Chondrocyte (in vitro differentiated cells): ENCODE data around the gene PLEKHA3. TPM values are rescaled to one million over a fixed set of nuclear protein-coding genes. Genes with fewer than 3 reads are reported as not detected.
"Not testable (repeated sequence)": the region's sequence is repeated elsewhere in the genome, so short reads cannot be mapped to it uniquely, and the experiment has no call there.

ENCODE experiments used
- DNase-seq: peaks from one replicate; pipeline ENCODE4 v3.0.0; 2021; ENCODE audit warnings: mixed read lengths, low spot score
- H3K27ac Mint-ChIP-seq: one replicate; pipeline ENCODE4 v1.8.0; 2021; ENCODE audit warnings: mild to moderate bottlenecking, moderate library complexity, mixed read lengths; ENCODE audit not compliant: unreplicated experiment
- H3K27me3 Mint-ChIP-seq: 2 replicates; pipeline ENCODE4 v1.8.0; 2021; ENCODE audit warnings: low read depth, mixed read lengths
- H3K36me3 Mint-ChIP-seq: 2 replicates; pipeline ENCODE4 v1.8.0; 2021; ENCODE audit warnings: low read depth, mixed read lengths
- H3K4me1 Mint-ChIP-seq: 2 replicates; pipeline ENCODE4 v1.8.0; 2021; ENCODE audit warnings: low read depth, mild to moderate bottlenecking, mixed read lengths
- H3K4me3 Mint-ChIP-seq: one replicate; pipeline ENCODE4 v1.8.0; 2021; ENCODE audit warnings: mild to moderate bottlenecking, moderate library complexity, mixed read lengths; ENCODE audit not compliant: unreplicated experiment
- H3K9me3 Mint-ChIP-seq: 2 replicates; pipeline ENCODE4 v1.8.0; 2021; ENCODE audit warnings: low read depth, mixed read lengths
- total RNA-seq: library from RNA; stranded (reverse); gene quantifications from 3 replicates; pipeline ENCODE4 v1.2.1, GENCODE V29; 2021
- TF ChIP-seq, protein P1 (sequence below): fragments of 200-600 bp; sonication (generic); IDR thresholded peaks from 2 replicates; pipeline ENCODE4 v1.5.0; 2021; ENCODE audit warnings: antibody characterized with exemption, mild to moderate bottlenecking, moderate library complexity

The PLEKHA3 gene
- total RNA-seq, 1 donor from 2014 or later: 39.4 TPM

DNA sequence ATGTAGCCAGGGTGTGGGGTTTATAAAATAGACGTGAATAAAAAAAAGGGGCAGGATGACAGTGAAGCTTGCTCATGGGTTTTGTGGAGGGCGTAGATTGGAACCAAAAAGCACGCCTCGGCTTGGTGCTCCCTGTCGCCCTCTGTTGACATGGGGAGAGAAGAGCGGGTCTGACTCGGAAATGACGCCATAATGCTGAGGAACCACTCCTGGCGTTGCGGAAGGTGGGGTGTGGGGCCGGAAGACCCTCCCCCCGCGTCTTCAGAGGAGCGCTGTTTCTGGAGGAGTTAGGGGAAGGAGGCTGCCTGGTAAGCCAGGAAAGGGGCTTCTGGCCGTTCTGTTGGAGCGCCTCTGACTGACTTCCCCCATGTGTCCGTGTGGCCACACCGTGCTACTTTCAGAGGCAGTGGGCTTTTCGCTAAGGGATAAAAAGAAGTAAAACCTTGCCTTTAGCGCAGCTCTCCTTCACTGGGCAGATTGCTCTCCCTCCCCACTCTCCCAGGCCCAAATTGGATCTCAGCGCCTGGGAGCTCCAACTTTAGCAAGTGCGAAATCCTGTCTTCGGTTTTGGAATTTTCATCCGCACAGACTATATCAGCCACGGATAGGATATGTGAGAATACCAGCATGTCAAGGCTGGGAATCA is 42.8 kb downstream of the PLEKHA3 start:
- Mint-ChIP-seq H3K4me1 (peaks cover 25% of the 10 kb centered on the region), H3K4me3 (peak overlapping the region; percentile 88), H3K9me3 (peaks cover 4% of the 10 kb centered on the region), H3K27me3 (no peaks in the 10 kb centered on the region), H3K36me3 (peaks cover 4% of the 10 kb centered on the region), H3K27ac (peak overlapping the region; percentile 90)
- TF ChIP-seq, protein P1, sequence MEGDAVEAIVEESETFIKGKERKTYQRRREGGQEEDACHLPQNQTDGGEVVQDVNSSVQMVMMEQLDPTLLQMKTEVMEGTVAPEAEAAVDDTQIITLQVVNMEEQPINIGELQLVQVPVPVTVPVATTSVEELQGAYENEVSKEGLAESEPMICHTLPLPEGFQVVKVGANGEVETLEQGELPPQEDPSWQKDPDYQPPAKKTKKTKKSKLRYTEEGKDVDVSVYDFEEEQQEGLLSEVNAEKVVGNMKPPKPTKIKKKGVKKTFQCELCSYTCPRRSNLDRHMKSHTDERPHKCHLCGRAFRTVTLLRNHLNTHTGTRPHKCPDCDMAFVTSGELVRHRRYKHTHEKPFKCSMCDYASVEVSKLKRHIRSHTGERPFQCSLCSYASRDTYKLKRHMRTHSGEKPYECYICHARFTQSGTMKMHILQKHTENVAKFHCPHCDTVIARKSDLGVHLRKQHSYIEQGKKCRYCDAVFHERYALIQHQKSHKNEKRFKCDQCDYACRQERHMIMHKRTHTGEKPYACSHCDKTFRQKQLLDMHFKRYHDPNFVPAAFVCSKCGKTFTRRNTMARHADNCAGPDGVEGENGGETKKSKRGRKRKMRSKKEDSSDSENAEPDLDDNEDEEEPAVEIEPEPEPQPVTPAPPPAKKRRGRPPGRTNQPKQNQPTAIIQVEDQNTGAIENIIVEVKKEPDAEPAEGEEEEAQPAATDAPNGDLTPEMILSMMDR: peak; percentile 93
- DNase-seq: no peak

DNA sequence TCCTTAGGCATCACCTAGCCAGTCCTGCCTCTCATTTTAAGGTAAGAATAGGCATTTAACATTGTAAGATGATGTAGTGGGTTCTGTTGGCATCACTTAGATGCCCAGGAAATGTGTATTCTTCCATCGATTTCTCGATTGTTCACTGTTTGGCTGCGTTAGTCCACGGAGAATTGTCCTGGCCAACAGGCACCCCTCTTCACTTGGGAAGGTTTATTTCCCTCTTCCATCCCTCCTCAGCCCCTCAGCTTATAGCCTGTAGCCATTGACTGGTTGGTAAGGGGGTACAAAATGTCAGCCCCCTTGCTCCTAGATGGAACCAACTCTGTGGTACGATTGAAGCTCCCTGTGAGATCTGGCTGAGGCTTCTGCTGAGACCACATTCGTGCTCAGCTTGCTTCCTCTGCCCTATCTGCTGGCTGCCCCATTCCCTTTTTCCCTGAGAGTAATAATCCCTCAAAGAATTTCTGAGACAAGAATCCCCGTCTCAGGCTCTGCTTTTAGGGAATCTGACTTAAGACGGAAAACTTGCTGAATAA is 43.4 kb downstream of the PLEKHA3 start:
- no peak for DNase-seq
- Mint-ChIP-seq H3K27ac (peak overlapping the region; percentile 90), H3K36me3 (peaks cover 1% of the 10 kb centered on the region), H3K27me3 (no peaks in the 10 kb centered on the region), H3K4me3 (peak overlapping the region; percentile 88), H3K4me1 (peaks cover 25% of the 10 kb centered on the region), H3K9me3 (peaks cover 4% of the 10 kb centered on the region)
- TF ChIP-seq, protein P1: no peak

DNA sequence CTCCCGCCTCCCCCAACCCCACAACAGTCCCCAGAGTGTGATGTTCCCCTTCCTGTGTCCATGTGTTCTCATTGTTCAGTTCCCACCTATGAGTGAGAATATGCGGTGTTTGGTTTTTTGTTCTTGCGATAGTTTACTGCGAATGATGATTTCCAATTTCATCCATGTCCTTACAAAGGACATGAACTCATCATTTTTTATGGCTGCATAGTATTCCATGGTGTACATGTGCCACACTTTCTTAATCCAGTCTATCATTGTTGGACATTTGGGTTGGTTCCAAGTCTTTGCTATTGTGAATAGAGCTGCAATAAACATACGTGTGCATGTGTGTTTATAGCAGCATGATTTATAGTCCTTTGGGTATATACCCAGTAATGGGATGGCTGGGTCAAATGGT is 44.8 kb downstream of the PLEKHA3 start:
- H3K27ac Mint-ChIP-seq, H3K4me3 Mint-ChIP-seq, H3K36me3 Mint-ChIP-seq, H3K9me3 Mint-ChIP-seq, DNase-seq, H3K27me3 Mint-ChIP-seq: not testable (repeated sequence)
- H3K4me1 Mint-ChIP-seq: peaks cover 25% of the 10 kb centered on the region

DNA sequence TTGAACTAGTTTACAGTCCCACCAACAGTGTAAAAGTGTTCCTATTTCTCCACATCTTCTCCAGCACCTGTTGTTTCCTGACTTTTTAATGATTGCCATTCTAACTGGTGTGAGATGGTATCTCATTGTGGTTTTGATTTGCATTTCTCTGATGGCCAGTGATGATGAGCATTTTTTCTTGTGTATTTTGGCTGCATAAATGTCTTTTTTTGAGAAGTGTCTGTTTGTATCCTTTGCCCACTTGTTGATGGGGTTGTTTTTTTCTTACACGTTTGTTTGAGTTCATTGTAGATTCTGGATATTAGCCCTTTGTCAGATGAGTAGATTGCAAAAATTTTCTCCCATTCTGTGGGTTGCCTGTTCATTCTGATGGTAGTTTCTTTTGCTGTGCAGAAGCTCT is 45.2 kb downstream of the PLEKHA3 start:
- H3K9me3 Mint-ChIP-seq, H3K4me3 Mint-ChIP-seq, DNase-seq, H3K27me3 Mint-ChIP-seq, H3K27ac Mint-ChIP-seq, H3K36me3 Mint-ChIP-seq: not testable (repeated sequence)
- peaks cover 25% of the 10 kb centered on the region for H3K4me1 Mint-ChIP-seq

DNA sequence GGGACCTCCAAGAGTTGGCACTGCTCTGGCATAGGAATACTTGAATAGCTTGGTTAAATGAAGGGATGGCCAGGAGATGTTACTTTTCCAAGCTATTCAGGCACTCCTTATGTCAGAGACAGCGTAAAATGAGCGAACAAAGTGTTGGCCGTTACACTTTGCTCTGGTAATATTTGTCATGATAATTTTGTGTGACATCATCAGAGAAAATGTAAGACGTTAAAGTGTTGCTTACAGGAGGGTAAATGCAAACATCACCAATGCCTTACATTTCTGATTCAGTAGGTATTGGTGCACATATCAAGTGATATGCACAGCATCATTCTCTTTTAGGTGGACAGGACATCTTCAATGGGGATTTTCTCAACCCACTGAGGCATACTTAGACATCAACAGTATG is 46.0 kb downstream of the PLEKHA3 start:
- Mint-ChIP-seq H3K36me3 (no peaks in the 10 kb centered on the region), H3K4me1 (peaks cover 25% of the 10 kb centered on the region), H3K27ac (no peak overlapping the region), H3K4me3 (no peak overlapping the region), H3K9me3 (peaks cover 1% of the 10 kb centered on the region), H3K27me3 (no peaks in the 10 kb centered on the region)
- no peak for DNase-seq
- TF ChIP-seq, protein P1: no peak

DNA sequence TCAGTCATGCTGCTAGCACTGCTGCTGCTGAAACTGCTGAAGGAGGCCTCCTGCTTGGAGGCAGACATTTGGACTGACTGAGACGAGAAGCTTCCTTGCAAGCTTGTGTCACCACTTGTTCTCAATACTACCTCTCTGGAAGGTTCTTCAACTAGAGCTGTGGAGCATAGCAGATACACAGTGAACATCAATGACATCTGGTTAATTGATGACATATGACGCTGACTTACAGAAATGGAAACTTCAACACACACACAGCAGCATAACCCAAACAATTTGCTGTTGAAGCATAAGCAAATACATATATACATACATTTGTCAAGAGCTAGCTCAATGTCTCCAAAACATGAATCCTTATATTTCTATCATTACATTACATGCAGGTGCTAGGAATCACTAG is 47.3 kb downstream of the PLEKHA3 start:
- no peaks in the 10 kb centered on the region for H3K9me3 Mint-ChIP-seq
- H3K36me3 Mint-ChIP-seq: peaks cover 9% of the 10 kb centered on the region
- H3K27ac Mint-ChIP-seq: no peak overlapping the region
- H3K4me1 Mint-ChIP-seq: peaks cover 25% of the 10 kb centered on the region
- TF ChIP-seq, protein P1: no peak
- H3K4me3 Mint-ChIP-seq: no peak overlapping the region
- no peaks in the 10 kb centered on the region for H3K27me3 Mint-ChIP-seq
- DNase-seq: no peak
